Cerebellar nuclear complex (tissue), 1 donor: ENCODE data around the gene TRMT1.

ENCODE experiments used
- DNase-seq, 2 experiments: peaks; one replicate each; lab custom pipeline; 2025; lab: John Stamatoyannopoulos, UW

Gene TRMT1

DNA sequence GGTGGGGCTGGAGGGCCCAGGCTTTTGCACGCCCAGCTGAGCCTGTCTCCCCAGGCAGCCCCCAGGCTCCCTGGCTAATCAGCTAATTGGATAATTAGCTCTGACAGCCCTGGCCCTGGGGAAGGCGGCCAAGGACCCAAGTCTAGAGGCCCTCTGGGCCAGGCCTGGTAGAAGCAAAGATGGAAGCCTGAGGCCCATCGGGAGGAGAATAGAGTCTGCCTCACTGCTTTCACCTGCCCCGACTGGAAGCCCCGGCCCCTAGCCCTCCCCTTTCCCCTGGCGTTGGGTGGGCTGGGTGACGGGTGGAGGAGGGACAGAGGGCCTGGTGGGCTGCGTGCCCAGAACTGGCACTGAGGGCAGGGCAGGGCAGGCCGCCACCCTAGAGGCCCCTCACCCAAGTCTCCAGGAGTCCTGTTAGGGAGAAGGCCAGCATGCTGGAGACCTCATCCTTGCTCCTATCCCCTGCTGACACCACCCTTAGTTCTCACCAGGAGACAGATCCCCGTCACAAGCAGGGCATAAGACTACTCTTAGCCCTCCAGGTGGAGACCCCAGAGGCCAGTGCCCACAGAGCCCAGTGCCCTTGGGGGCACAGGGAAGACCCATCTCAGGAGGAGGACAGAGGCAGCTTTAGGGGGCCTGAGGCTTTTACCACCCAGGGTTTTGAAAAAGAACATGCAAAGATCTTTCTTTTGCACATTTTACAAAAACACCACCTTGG, 25.9 kb downstream of the TRMT1 start:
- DNase-seq: no peak

DNA sequence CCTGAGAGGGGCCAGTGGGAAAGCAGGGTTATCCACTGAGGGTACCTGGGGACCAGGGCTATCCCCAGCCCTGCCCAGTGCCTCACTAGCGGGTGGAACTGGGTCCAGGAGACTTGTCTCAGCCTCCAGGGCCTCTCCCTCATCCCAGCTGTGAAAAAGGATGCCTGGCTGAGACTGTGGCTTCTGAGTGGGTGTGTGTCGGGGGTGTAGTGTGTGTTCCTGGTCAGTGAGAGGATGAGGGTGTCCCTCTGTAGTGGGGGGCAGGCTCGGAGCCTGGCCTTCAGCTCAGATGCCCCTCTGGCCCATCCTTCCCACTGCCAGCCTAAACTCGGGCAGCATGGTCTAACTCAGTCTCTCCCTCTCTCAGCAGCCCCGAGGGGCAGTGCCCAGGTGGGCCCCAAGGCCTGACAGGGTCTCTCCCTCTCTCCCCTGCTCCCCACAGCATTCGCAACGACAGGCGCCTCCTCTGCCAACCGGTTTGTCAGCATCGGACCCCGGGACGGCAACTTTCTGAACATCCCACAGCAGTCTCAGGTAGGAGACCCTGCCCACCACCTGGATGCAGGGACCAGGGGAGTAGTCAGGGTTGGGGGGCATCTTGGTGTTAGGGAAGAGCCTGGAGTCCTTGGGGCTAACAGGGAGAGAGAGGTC, 26.6 kb downstream of the TRMT1 start:
- no peak for DNase-seq

DNA sequence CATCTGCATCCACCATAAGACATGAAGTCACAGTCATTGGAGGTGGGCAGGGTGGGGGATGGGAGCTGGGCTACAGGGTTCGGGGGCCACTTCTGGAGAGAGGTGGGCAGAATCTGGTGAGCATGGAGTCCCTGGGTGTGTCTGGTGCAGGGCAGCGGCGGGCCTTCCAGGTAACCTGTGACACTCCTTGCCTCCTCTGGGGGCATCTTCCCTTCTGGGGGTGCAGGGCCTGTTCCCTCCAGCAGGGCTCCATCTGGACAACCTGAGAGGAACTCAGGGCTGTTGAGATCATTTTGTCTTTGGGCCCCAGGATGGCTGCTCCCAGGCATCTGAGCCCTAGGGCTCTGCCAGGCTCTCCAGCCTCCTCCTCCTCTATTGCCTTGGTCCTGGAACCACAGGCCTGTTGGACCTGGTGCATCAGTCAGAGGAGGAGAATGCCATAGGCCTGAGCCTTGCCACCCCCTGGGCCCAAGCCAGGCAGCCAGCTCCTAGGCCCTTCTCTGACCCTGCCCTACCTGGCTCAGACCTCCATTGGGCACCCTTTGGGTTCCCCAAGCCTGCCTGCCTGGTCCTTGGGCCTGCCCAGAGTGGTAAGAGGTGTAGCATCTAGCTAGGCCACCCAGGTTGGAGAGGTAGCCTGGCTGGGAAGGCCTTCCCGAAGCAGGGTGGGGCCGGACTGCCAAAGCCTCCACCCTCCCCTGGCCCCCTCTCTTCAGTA, 27.2 kb downstream of the TRMT1 start:
- DNase-seq: no peak

DNA sequence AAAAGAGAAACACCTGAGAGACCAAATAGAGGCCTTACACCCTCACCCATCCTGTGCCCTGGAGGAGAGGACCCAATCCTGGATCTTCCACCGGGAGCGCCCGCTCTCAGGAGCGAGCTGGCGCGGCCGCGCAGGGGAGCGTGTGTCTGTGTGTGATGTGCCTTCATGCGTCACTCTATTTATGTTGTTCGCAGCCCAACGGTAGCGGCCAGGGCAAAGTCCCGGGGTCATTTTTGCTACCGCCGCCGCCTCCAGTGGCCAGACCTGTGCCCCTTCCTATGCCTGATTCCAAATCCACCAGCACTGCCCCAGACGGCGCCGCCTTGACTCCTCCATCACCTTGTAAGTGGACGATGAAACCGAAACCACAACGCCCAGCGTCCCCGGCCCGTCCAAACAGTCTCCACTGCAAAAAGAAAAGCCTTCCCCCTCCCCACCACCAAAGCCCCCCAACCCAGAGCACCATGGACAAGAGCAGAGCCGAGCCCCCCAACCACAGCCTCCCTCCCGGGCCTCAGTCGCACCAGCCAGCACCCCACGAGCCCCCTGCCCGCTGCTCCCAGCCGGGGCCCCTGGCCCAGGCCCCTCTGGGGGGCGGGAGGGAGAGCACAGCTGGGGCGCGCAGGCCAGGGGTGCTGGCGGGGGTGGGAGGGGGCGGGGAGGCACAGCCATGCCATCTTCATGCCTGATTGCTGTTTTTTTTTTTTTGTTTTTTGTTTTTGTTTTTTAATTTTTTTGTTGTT, 28.6 kb downstream of the TRMT1 start:
- no peak for DNase-seq

DNA sequence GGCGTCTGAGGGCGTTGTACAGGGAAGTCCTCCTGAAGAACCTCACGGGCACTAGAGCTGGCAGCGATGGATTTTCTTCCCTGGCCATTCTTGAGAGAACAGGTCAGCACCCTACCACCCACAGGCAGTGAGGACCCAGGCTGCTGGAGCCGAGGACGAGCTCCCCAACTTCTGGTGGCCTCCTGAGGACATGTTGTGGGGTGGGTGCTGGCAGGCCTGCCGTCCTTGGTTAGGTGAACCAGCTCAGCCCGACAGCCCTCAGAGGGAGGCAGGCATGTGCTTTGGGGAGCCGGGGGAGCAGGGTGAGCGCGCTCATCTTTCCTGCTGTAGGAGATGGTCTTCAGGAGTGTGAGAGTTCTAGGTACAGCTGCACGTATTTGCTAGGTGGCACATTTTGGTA, 29.2 kb downstream of the TRMT1 start:
- DNase-seq: no peak

DNA sequence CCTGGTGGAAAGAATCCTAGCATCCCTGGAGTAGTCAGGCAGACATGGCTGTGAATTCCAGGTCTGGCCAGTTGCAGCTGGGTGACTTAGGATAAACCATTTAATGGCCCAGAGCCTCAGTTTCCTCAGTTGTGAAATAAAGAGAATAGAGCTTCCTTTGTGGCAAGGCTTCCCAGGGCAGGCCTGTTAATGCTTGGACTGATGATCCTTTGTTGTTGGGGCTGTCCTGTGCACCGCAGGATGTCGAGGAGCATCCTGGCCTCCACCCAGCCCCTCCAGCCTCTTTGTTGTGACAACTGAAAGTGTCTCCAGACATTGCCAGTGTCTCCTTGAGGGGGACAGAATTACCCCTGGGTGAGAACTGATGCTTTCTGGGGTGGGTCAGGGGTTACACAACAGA, 30.2 kb downstream of the TRMT1 start:
- DNase-seq: no peak

DNA sequence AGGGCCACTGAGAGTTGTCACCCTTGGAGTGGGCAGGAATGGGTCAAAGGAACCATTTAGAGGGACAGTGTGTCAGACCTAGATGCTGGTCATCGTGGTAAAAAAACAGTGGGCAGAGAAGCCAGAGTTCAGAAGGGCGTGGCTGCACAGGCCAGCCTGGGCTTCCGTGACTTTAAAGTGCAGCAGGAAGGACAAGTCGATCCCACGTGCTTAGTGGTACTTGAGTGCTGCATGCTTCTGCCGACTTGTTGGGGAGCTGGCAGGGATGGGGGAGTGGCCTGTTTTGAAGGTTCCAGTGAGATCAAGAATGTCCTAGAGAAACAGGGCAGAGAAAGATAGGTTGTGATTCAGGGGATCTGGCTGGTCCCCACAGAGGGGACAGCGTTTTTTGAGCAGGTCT, 30.9 kb downstream of the TRMT1 start:
- DNase-seq: no peak

DNA sequence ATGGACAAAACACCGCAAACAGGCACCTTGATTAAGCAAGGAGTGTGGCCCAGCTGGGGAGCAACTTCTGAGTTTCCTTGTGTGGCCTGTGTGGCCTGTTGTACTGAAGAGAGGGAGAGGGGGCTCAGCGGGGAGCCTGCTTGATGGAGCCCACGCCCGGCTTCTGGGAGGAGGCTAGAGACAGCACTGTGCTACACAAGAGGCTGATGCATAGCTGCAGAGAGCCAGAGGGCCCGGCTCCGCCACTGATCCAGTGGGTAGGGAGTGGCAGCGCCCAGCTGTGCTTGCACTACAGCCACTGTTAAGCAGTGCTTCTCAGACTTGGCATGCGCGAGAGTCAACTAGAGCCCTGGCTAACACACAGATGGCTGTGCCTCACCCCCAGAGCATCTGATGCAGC, 32.9 kb downstream of the TRMT1 start:
- DNase-seq: no peak

DNA sequence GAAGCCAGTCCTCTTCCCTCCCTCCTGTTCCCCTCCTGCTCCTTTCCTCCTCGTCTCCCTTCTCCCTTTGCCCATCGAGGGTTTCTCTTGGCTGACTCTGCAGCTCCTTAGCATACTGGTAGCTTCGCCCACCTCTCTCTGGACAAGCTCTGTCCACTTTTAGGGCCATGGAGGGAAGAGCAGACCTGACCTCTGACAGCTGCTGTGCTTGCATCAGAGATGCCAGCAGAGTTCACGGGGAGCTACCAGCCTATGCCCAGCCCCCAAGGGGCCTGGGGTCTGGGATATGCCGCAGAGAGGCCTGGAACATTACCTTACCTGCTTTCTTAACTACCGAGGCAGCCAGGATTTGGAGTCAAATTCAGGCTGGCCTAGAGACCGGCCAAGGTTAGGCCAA, 33.5 kb downstream of the TRMT1 start:
- DNase-seq: no peak

DNA sequence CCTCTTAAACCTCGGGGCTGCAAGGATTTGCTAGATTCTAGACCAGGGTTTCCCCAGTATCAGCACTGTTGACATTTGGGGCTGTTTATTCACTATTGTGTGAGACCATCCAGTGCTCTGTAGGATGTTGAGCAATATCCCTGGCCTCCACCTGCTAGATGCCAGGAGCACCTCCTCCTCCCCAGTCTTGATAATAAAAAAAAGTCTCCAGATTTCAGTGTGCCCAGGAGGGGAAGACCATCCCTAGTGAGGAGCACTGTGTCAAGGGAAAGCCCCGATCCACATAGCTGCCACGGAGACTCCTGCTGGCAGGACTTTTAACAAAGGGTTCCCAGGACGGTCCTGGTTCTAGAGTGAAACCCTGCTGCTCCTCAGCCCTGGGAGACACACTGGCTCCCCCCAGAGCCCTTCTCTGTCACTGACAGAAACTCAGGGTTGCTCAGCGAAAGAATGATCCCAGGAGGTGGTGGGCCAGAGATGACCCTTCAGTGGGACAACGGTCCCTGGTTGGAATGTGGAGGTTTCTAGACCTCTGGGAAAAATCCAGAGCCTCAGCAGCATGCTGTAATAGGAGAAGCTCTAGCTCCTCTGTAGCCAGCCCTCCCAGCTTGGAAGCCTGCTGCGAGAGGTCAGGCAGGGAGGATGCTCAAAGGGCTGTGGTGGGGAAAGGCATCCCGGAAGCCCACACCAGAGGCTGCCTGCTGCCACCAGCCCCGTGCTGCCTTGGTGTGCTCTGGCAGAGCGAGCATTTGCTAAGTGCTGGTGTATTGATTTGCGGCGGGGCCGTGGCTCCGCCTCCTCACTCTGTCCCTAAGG, 34.1 kb downstream of the TRMT1 start:
- no peak for DNase-seq

DNA sequence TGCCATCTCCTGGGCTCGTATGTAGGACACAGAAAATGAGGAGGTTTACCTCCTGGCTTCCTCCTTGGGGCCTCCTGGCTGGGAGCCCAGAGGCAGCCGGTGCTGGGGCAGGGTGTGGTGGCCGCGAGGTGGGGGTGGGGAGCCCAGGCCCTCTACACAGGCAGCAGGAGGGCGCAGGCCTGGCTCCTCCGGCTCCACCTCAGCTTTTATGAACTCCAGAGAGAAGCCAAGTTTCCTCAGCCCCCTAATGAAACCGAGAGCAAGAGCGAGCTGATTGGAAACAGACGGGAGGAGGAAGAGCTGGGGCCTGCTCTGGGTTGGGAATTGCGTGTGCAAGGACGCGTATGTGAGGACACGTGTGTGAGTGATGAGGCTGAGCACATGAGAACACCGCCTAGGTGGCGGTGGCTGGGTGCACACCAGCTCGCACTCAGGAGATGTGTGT, 37.0 kb downstream of the TRMT1 start:
- no peak for DNase-seq

DNA sequence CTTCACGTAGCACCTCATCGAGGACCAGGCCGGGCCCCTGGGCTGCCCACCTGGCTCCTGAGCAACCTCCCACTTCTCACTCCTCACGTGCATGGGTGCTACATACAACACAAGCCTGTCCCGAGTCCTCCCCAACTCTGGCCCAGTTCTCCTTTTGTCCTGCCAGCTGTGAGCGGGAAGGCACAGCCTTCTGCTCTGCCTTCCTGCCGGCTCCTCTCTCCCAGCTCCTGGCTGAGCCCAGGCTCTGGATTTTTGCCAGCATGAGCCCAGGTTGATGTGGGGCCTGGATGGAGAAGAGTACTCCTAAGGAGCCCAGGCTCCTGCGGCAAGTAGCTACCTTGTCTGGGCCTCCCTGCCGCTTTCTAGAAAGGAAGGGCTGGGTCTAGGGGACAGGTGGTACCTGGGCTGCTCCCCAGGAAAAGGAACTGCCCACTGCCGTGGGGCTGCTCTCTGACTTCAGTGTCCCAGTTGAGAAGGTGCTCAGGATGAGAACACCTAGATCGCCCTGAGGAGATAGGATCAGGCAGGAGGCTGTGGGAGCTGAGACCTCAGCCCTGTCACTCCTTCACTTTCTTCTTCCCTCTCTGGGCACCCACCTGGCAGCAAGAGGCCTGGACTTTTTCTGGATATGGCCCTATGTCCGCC, 37.5 kb downstream of the TRMT1 start:
- DNase-seq: no peak

DNA sequence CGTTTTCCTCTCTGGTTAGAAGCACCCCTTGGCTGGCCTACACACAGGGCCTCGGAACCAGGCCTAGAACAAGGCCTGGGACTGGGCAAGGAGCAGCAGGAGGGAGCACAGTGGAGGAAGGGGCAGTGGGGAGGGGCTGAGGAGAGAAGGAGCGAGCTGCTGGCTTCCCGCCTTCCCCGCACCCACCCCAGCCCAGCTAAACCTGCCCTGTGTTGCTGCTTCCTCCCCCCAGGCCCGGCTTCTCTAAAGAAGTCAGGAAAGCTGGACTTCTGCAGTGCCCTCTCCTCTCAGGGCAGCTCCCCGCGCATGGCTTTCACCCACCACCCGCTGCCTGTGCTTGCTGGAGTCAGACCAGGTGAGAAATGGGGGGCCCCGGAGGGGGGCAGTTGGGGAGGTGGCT, 38.2 kb downstream of the TRMT1 start:
- DNase-seq: no peak

DNA sequence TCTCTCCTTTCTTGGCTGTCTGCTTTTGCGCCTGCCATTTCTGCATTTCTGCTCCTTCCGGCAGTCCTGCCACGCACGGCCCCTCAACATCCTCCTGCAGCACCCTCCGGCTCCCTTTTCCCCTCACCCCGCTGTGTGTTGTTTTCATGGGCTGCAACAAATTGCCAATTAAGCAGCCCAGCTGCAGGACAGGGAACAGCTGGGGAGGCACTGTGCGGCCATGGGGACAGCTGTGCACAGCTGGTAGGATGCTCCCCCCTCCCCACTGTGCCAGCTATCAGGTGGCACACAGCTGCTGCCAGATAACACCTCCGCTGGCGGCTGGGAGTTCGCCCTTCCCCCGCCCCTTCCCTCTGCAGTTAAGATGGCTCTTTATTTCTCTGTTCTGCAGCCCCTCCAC, 39.3 kb downstream of the TRMT1 start:
- no peak for DNase-seq

DNA sequence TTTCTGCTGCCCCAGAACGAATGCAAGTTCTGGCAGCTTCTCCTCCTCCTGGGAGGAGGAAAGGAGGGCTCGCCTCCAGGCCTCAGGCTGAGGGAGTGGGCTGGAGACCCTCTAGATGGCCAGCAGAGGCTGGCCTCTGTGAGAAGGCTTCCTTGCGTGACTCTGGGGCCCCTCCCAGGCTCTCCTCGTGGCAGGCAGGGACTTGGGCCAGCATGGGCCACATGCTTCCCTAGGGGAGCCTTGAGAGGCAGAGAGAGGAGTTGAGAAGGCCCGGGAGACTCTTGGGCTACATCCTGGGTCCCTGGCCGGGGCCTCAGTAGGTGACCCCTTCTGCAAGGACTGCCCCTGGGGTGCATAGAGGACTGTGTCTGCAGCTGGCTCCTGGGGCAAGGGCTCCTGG, 39.8 kb downstream of the TRMT1 start:
- no peak for DNase-seq

DNA sequence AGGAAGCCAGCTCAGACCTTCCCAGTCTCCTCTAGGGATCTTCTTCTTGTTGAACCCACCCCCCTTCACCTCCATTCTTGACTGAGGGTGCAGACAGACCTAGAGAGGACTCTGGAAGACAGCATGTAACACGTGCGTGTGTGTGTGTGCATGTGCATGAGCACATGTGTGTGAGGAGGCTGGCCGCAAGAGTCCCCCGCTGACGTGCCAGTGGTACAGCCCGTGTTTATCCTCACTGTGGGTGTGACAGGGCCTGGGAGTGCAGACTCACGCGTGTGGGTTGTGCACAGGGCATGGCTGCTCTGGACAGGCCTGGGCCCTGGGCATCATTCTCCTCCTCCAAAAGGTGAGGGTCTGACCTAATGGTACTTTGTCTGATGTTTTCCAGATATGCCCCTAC, 40.2 kb downstream of the TRMT1 start:
- no peak for DNase-seq

DNA sequence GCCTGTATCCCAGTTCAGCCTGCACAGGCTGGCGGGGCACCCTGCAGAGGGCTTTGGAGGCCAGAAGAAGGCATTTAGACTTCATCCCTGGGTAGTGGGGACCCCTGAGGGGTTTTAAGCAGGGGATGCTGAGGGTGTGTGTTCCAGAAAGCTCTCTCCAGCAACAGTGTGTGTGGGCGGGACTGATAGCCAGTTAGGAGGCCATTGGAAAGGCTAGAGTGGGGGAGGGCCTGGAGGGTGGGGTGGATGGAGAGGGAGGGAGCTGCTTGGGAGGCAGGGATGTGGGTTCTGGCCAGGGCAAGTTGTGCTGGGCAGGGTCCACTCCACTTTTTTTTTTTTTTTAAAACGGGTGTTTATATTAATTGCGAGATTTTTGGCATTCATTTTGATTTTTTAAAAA, 42.2 kb downstream of the TRMT1 start:
- no peak for DNase-seq

DNA sequence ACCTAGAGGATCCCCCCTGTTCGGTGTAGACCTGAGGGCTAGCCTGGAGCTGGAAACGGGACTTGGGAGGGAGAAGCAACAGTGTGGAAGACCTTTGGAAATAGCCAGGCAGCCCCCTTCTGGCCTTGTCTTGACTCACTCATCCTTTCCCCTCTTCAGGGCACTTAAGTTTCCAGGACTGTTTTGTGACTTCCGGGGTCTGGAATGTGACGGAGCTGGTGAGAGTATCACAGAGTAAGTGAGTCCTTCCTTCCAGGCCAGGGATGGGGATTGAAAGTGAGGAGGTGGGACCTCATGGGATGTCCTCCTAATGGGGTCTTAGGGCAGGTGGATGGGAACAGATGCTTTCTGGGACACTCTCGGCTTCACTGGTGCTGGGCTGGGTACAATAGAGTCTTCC, 43.3 kb downstream of the TRMT1 start:
- DNase-seq: no peak

DNA sequence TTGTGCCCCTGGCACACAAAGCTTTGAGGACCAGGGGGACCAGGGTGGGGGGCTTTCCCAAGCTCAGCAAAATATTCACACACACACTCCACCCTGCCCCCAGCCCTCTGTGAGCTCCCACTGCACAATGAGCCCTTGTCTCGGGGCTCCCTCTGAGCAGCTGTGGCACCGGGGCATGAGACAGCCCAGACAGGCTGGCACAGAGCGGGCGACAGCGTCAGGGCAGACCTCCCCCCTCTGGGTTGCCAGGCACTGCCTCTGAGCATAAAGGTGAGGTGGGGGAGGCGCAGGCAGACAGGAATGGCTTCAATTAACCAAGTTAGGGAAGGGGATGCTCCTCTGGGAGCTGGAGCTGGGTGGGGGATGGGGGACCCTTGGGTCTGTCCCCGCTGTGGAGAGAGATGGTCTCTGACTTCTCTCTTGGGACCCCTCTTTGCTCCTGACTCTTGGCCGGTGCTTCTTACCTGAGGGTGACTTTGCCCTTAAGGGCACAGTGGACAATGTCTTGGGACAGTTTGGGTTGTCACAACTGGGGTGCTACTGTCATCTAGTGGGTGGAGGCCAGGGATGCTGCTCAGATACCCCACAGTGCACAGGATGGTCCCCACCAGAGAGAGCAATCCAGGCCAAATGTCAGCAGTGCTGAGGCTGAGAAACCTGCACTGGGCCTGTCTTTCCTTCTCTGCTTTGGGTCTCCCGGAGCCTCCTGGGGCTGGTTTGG, 44.2 kb downstream of the TRMT1 start:
- no peak for DNase-seq

DNA sequence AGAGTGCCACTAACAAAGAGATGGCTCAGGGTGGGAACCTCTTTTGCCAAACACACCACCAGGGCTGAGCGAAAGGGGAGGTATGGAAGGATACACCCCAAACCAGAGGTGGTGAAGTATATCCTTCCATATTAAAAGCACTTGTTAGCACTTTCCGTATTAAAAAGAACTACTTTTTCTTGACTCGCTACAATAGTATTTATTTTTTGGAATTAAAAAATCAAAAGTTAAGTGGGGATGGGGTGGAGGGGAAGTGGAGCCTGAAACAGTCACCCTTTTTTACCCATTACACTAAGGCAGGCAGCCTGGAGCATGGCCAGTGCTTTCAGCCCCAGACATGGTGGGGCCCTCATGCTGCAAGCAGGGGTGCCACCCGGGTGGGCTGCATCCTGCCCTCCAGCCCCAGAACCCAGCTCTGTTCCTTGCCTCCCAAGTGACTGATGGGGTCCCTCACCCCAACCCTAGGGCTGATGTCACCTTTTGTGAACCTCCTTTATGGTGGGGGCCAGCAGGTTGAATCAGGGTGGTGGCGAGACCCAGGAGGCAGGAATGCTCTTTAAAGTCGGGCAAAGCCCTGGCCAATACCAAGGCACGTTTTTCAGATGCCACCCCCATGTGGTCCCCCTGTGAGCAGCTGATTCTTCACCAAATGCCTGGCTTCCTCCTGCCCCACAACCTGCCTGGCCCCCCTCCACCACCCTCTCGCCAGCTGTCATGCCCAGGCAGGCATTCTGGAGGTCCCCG, 44.9 kb downstream of the TRMT1 start:
- DNase-seq: no peak
